SJSA1 (cell line): ENCODE data around the gene ALS2CL. TPM values are rescaled to one million over a fixed set of nuclear protein-coding genes. Genes with fewer than 3 reads are reported as not detected.
"Not testable (repeated sequence)": the region's sequence is repeated elsewhere in the genome, so short reads cannot be mapped to it uniquely, and the experiment has no call there.

Experiments
- DNase-seq, 2 experiments: peaks; one replicate each; pipeline ENCODE4 v3.0.0-alpha.2; 2015 to 2020; ENCODE audit warnings: low spot score in 2 of 2, low read depth in 1 of 2
- H3K27ac ChIP-seq: fragments of 250-450 bp; sonication (Bioruptor Pico); 2 replicates; pipeline ENCODE4 v1.5.1; 2020; ENCODE audit warnings: mild to moderate bottlenecking, moderate library complexity
- H3K27me3 ChIP-seq: fragments of 250-450 bp; sonication (Bioruptor Pico); replicated peaks from 2 replicates; pipeline ENCODE4 v1.5.1; 2020; ENCODE audit warnings: mild to moderate bottlenecking, moderate library complexity
- H3K36me3 ChIP-seq: fragments of 250-450 bp; sonication (Bioruptor Pico); 2 replicates; pipeline ENCODE4 v1.5.1; 2020; ENCODE audit warnings: mild to moderate bottlenecking
- H3K4me1 ChIP-seq: fragments of 250-450 bp; sonication (Bioruptor Pico); replicated peaks from 2 replicates; pipeline ENCODE4 v1.6.1; 2021; ENCODE audit warnings: mild to moderate bottlenecking
- H3K4me3 ChIP-seq: fragments of 250-450 bp; sonication (Bioruptor Pico); 2 replicates; pipeline ENCODE4 v1.5.1; 2020; ENCODE audit warnings: mild to moderate bottlenecking
- H3K9me3 ChIP-seq: fragments of 250-450 bp; sonication (Bioruptor Pico); replicated peaks from 2 replicates; pipeline ENCODE4 v1.5.1; 2020; ENCODE audit warnings: mild to moderate bottlenecking
- total RNA-seq: library from RNA; depleted of rRNA; stranded (reverse); fragments of >200 nt; shearing (Covaris generic); gene quantifications from 2 replicates; pipeline ENCODE4 v1.2.3, GENCODE V29; 2014

The ALS2CL gene
- total RNA-seq, 1 experiment from 2014 or later, result 0.37 TPM

DNA sequence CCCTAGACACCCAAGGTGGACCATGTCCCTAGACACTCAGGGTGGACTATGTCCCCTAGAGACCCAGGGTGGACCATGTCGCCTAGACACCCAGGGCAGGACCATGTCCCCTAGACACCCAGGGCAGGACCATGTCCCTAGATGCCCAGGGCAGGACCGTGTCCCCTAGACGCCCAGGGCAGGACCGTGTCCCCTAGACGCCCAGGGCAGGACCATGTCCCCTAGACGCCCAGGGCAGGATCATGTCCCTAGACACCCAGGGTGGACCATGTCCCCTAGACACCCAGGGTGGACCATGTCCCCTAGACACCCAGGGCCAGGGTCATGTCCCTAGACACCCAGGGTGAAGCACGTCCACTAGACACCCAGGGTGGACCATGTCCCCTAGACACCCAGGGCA lies 10.9 kb upstream of the ALS2CL start:
- not testable (repeated sequence) for H3K9me3 ChIP-seq, H3K4me3 ChIP-seq, H3K4me1 ChIP-seq, DNase-seq, H3K27ac ChIP-seq, H3K36me3 ChIP-seq
- peaks cover 12% of the 10 kb centered on the region for H3K27me3 ChIP-seq

DNA sequence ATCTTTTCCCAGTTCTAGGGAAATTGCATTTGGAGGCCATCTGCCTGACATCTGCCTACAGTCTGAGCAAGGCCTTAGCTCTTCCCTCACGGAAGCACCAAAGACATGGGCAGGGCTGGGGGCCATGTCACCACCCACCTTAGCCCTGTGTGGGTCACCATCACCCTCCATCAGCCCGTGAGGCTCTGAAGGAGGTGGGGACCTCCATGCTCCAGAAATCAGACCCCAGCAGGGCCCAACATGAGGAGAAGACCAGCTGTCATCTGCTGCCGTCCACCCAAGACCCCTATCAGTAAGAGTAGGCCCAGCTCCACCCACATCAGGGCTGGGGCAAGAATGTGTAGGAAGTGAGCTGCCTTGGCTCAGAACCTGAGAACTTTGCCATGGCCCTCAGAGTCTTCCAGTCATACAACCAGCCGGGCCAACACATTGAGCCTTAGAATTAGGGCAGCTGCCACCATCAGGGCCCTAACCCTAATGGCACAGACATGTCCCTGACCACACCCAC lies 9.6 kb upstream of the ALS2CL start:
- Histone ChIP-seq H3K4me3 (no peak overlapping the region), H3K36me3 (no peaks in the 10 kb centered on the region), H3K27ac (no peak overlapping the region)

DNA sequence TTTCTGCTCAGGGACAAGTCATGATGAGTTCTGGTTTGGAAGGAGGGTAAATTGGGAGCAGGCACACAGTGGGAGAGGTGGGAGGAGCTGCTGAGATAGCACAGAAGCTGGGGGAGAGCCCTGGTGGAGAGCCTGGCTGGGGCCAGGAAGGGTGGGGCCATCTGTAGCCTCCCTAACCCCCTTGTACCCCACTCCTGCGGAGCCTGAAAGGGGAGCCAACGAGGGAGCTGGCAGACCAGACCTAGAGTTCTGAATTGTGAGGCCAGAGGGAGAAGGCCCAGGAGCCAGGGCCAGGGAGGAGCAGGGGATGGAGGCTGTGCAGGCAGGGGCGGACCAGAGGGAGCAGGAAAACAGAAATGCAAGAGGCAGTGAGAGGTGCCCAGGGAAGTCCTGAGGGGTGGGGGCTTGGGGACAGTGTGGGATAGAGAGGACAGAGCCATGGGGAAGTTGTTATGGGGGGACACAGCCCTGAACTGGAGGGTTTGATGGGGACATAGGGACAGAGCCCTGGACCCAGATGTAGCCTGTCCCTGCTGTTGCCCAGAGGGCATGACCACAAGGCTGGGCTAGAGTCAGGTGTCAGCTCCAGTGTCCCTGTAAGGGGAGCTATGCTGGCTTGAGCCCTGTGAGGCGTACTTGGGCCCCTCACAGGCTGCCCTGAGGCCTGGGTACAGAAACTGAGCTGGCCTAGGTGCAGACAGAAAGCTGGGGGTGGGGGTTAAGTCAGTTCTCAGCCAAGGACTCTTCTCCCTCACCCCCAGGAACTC lies 8.9 kb upstream of the ALS2CL start:
- Histone ChIP-seq H3K9me3 (no peaks in the 10 kb centered on the region), H3K36me3 (no peaks in the 10 kb centered on the region), H3K27ac (no peak overlapping the region), H3K4me1 (peaks cover 9% of the 10 kb centered on the region), H3K27me3 (peaks cover 12% of the 10 kb centered on the region), H3K4me3 (no peak overlapping the region)
- DNase-seq, result no peak

More for the DNA sequence above, 9.6 kb upstream of the ALS2CL start:
- peaks cover 12% of the 10 kb centered on the region for H3K27me3 ChIP-seq
- DNase-seq, result no peak
- peaks cover 9% of the 10 kb centered on the region for H3K4me1 ChIP-seq
- no peaks in the 10 kb centered on the region for H3K9me3 ChIP-seq

DNA sequence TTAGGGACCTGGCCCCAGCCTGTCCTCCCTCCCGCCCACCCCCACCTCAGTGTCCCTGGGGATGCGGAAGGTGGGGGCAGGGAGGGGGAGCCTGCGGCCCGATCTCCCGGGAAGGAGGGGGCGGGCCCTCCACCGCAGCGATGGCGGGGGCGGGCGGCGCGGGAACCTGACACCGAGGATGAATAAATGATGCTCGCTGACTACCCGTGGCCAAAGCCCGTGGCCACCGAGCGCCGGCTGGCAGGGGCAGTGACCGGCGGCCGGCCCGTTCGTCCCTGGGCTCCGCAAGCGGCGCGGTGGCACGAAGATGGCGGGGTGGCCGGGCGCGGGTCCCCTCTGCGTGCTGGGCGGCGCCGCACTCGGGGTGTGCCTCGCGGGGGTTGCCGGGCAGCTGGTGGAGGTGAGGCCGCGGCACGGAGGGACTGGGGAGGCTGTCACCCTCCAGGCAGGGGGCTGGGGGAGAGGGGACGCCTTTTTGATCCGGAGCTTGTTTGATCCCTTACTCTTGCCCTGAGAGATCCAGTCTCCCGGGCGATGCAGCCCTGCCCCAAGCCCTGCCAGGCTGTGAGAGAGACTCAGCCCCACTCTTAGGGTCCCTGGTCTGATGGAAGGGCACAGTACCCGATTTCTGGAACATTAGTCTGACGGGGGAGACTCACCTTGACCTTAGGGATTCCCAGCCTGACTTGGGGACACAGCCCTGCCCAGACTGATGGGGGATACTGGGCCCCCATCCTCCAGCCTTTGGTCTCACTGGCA lies 7.9 kb upstream of the ALS2CL start, which contains the start of gene TMIE:
TSS of gene TMIE (plus strand) at position 212 of the 759 bp plus-strand sequence. CDS start at position 308, 96 bp downstream.
- peaks cover 12% of the 10 kb centered on the region for H3K27me3 ChIP-seq
- no peaks in the 10 kb centered on the region for H3K9me3 ChIP-seq
- peaks cover 6% of the 10 kb centered on the region for H3K4me1 ChIP-seq
- H3K4me3 ChIP-seq, result no peak within 1 kb of the TSS
- DNase-seq, result no peak
- H3K27ac ChIP-seq, result no peak within 1 kb of the TSS
- H3K36me3 ChIP-seq, result no peaks in the 10 kb centered on the region

DNA sequence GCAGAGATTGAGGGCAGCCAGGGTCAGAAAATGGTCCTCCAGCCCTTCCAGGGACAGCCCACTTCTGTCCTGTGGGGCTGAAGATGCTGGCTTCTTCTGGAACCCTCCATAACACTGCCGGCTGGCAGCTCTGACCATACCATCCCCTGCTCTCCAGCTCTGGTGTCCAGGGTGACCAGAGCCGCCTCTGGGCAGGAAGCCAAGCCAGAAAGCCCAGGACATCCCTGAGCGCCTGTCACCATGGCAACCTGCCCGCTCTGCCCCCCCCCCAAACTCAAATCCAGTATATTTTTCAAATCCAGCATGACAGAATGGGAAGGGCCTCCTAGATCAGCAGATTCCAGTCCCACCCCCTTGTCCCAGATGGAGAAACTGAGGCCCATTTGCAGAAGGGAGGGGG lies 7.3 kb upstream of the ALS2CL start:
- H3K27me3 ChIP-seq, result peaks cover 12% of the 10 kb centered on the region
- no peaks in the 10 kb centered on the region for H3K36me3 ChIP-seq
- H3K4me3 ChIP-seq, result no peak overlapping the region
- no peaks in the 10 kb centered on the region for H3K9me3 ChIP-seq
- H3K27ac ChIP-seq, result no peak overlapping the region
- DNase-seq, result no peak
- peaks cover under 1% of the 10 kb centered on the region for H3K4me1 ChIP-seq

DNA sequence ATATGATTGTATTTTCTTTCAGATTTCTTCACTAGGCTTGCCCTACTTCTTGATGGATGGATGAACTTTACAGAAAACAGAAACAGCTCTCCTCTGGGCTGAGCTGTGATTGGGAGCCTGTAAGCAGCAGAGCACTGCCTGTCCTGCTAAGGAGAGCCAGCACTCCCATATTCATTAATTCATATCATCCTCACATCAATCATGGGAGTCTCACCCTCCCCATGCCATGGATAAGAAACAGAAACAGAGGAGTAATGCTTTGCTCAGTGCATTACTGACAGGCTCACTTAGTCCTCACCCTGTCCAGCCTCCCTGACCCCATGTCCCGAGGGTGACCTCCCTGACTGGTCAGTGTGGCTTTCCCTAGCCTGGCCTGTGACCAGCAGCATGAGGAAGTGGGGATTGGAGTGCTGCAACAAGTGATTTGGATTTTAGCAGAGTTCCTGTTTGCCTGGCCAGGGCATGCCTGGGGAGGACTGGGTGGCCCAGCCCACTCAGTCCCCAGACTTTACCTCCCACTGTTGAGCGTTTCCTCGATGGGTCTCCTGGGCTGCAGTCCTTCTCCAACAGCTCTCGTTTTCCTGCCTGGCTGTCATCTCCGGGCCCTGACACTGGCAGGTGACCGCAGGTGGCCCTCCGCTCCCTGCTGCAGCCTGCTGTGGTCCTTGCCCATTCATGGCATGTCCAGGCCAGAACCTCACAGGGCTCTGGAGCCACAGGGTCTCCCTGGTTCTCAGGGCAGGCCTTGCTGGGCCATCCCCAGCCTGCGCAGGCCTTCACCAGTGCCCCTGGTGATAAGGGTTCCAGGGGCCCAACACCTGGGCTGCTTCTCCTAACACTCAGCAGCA lies 6.4 kb upstream of the ALS2CL start:
- Histone ChIP-seq H3K9me3 (no peaks in the 10 kb centered on the region), H3K27ac (no peak overlapping the region), H3K4me1 (no peaks in the 10 kb centered on the region), H3K4me3 (no peak overlapping the region), H3K27me3 (peaks cover 12% of the 10 kb centered on the region), H3K36me3 (no peaks in the 10 kb centered on the region)
- DNase-seq, result no peak

DNA sequence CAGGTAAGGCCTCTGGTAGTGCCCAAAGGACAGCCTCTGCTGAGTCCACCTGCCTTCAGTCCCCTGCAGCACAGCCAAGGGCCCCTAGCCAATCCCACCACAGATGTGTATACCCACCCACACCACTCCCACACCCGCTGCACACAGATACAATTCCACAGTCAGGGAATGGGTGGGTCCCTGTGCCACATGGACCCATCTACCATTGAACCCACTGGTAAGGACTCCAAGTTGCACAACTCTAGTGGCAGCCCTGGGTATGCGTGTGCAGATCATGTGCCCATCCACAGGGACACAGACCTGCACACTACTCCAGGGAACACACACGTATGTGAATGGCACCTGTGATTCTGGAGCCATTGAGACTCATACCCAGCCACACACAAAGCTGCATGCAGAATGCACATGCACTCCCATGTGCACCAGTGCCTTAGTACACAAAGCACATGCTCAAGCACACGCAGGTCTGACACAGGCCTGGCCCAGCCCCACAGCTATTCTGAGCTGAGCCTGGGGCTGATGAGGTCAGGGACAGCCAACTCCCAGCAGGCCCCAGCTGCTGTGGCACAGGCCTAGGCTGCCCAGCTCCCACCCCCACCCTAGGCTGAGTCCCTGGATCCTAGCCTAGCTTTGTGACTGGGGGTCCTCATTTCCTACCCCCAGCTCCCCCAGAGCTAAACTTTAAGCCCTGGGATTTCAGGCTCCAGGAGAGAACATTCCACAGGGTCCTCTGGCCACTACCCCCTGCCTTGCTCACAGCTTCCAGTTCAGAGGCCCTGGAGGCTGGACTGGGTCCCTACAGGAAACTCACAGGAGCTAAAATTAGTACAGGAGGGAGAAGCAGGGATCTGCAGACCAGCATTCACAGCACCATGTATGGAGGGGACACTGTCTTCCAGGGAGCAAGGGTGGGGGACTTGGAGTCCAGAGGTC lies 2.7 kb upstream of the ALS2CL start:
- Histone ChIP-seq H3K27ac (no peak overlapping the region), H3K36me3 (no peaks in the 10 kb centered on the region), H3K9me3 (no peaks in the 10 kb centered on the region), H3K4me3 (no peak overlapping the region), H3K4me1 (peaks cover 13% of the 10 kb centered on the region), H3K27me3 (peaks cover 5% of the 10 kb centered on the region)
- no peak for DNase-seq

- Histone ChIP-seq H3K4me3 (no peak overlapping the region), H3K36me3 (no peaks in the 10 kb centered on the region), H3K4me1 (peaks cover 13% of the 10 kb centered on the region), H3K27me3 (no peaks in the 10 kb centered on the region; the same call in 1 of the 2 replicates), H3K27ac (no peak overlapping the region), H3K9me3 (no peaks in the 10 kb centered on the region)
- DNase-seq, result peak in 1 of 2 experiments; percentile 16
Measured at GRCh38 chr3:46695177-46695961, 1.9 kb upstream of the ALS2CL start.

GRCh38 chr3:46694520-46694919 lies 1.0 kb upstream of the ALS2CL start:
- DNase-seq, result no peak
- Histone ChIP-seq H3K4me3 (no peak overlapping the region), H3K27me3 (no peaks in the 10 kb centered on the region), H3K9me3 (no peaks in the 10 kb centered on the region), H3K36me3 (no peaks in the 10 kb centered on the region), H3K27ac (no peak overlapping the region), H3K4me1 (peaks cover 13% of the 10 kb centered on the region)

DNA sequence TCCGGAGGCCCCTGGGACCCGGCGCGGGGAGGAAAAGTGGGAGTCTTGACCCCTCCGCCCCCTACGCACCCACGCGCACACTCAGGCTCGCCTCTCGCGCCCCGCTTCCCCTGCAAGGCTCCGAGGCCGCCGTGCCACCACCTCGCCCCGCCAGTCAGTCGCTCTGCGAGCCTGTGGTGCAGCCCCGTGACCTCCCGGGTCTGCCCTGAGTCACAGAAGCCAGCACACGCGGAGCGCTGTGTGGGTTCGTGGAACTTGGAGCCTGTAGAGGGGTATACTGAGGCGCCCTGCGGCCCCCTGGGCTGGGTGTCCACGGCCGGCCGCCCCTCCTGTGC lies 380 bp upstream of the ALS2CL start:
- Histone ChIP-seq H3K9me3 (no peaks in the 10 kb centered on the region), H3K36me3 (no peaks in the 10 kb centered on the region), H3K4me1 (peaks cover 13% of the 10 kb centered on the region), H3K27ac (no peak overlapping the region), H3K27me3 (no peaks in the 10 kb centered on the region), H3K4me3 (peak overlapping the region; percentile 45)
- DNase-seq, result no peak

GRCh38 chr3:46692566-46692990 lies 901 bp downstream of the ALS2CL start:
- no peaks in the 10 kb centered on the region for H3K27me3 ChIP-seq
- no peaks in the 10 kb centered on the region for H3K36me3 ChIP-seq
- H3K4me3 ChIP-seq, result no peak overlapping the region
- no peaks in the 10 kb centered on the region for H3K9me3 ChIP-seq
- DNase-seq, result no peak
- H3K27ac ChIP-seq, result no peak overlapping the region
- peaks cover 13% of the 10 kb centered on the region for H3K4me1 ChIP-seq

GRCh38 chr3:46690798-46691197 lies 2.7 kb downstream of the ALS2CL start:
- H3K36me3 ChIP-seq, result no peaks in the 10 kb centered on the region
- DNase-seq, result no peak

More at GRCh38 chr3:46690798-46691197, 2.7 kb downstream of the ALS2CL start:
- Histone ChIP-seq H3K4me1 (peaks cover 13% of the 10 kb centered on the region), H3K9me3 (no peaks in the 10 kb centered on the region), H3K4me3 (no peak overlapping the region), H3K27me3 (no peaks in the 10 kb centered on the region), H3K27ac (no peak overlapping the region)
